Left ventricle myocardium inferior (tissue), 1 donor: ENCODE results near the gene COA5. TPM values are rescaled to one million over a fixed set of nuclear protein-coding genes. Genes with fewer than 3 reads are reported as not detected.

Source experiments
- DNase-seq: peaks from one replicate; pipeline ENCODE4 v3.0.0-alpha.2; 2020
- H3K27ac ChIP-seq: fragments of 200-600 bp; replicated peaks from 2 replicates; pipeline ENCODE4 v1.8.0; 2021
- H3K27me3 ChIP-seq: fragments of 200-600 bp; 2 replicates; pipeline ENCODE4 v1.8.0; 2021; ENCODE audit warnings: low read depth
- H3K36me3 ChIP-seq: fragments of 200-600 bp; 2 replicates; pipeline ENCODE4 v1.8.0; 2021
- H3K4me1 ChIP-seq: fragments of 200-600 bp; 2 replicates; pipeline ENCODE4 v1.8.0; 2021
- H3K4me3 ChIP-seq: fragments of 200-600 bp; 2 replicates; pipeline ENCODE4 v1.8.0; 2021; ENCODE audit warnings: mild to moderate bottlenecking, moderate library complexity
- H3K9me3 ChIP-seq: fragments of 200-600 bp; replicated peaks from 2 replicates; pipeline ENCODE4 v1.8.0; 2021
- CTCF ChIP-seq: fragments of 200-600 bp; IDR thresholded peaks from 2 replicates; pipeline ENCODE4 v1.8.0; 2021; ENCODE audit warnings: antibody characterized with exemption, mild to moderate bottlenecking, borderline replicate concordance
- intact Hi-C: fragments of 100-400 bp; cut with micrococcal nuclease; formaldehyde crosslinking; loops from one replicate; pipeline ENCODE4 v1.11.0; 2022
- total RNA-seq: library from RNA; stranded (reverse); fragmentation: NEBNext Ultra II Directional; extraction: Animal tissue kit (Norgen Biotek cat#: 25700); gene quantifications from one replicate; pipeline ENCODE4 v1.2.1, GENCODE V29; 2021
- donor health status: DM: no; HTN: yes; CAD: no; lungs with severe emphysema.

Gene COA5
- total RNA-seq, 1 donor from 2014 or later = 33.3 TPM

- no peak overlapping the region for H3K27ac ChIP-seq
- intact Hi-C loops = no loop called here
- H3K4me3 ChIP-seq = no peak overlapping the region
- H3K4me1 ChIP-seq = no peaks in the 10 kb centered on the region
- H3K36me3 ChIP-seq = peaks cover 79% of the 10 kb centered on the region
- H3K27me3 ChIP-seq = no peaks in the 10 kb centered on the region
- no peaks in the 10 kb centered on the region for H3K9me3 ChIP-seq
- no peak for TF ChIP-seq CTCF
- DNase-seq = no peak
Observed at GRCh38 chr2:98571121-98571701, 37.1 kb downstream of the COA5 start.

- H3K36me3 ChIP-seq = peaks cover 82% of the 10 kb centered on the region
- intact Hi-C loops = no loop called here
- DNase-seq = no peak
- TF ChIP-seq CTCF = no peak
- no peak overlapping the region for H3K27ac ChIP-seq
- no peak overlapping the region for H3K4me3 ChIP-seq
- H3K4me1 ChIP-seq = peaks cover 8% of the 10 kb centered on the region
- no peaks in the 10 kb centered on the region for H3K9me3 ChIP-seq
- H3K27me3 ChIP-seq = no peaks in the 10 kb centered on the region
Observed at GRCh38 chr2:98570356-98570755, 38.0 kb downstream of the COA5 start.

GRCh38 chr2:98569915-98570314, 38.4 kb downstream of the COA5 start:
- DNase-seq = no peak
- Histone ChIP-seq H3K9me3 (no peaks in the 10 kb centered on the region), H3K4me1 (peaks cover 13% of the 10 kb centered on the region), H3K27ac (no peak overlapping the region), H3K36me3 (peaks cover 85% of the 10 kb centered on the region), H3K27me3 (no peaks in the 10 kb centered on the region), H3K4me3 (no peak overlapping the region)
- no peak for TF ChIP-seq CTCF
- intact Hi-C loops = no loop called here

- Histone ChIP-seq H3K27me3 (no peaks in the 10 kb centered on the region), H3K4me3 (no peak overlapping the region), H3K4me1 (peaks cover 19% of the 10 kb centered on the region), H3K36me3 (peaks cover 83% of the 10 kb centered on the region), H3K9me3 (no peaks in the 10 kb centered on the region), H3K27ac (no peak overlapping the region)
- peak; percentile 36 for DNase-seq
- intact Hi-C loops = no loop called here
- peak; percentile 82 for TF ChIP-seq CTCF
Observed at GRCh38 chr2:98569197-98569793, 39.0 kb downstream of the COA5 start.

- intact Hi-C loops = no loop called here
- no peak for TF ChIP-seq CTCF
- H3K4me3 ChIP-seq = no peak overlapping the region
- DNase-seq = no peak
- H3K9me3 ChIP-seq = no peaks in the 10 kb centered on the region
- no peak overlapping the region for H3K27ac ChIP-seq
- H3K27me3 ChIP-seq = no peaks in the 10 kb centered on the region
- H3K4me1 ChIP-seq = peaks cover 28% of the 10 kb centered on the region
- peaks cover 80% of the 10 kb centered on the region for H3K36me3 ChIP-seq
Observed at GRCh38 chr2:98568161-98568956, 40.0 kb downstream of the COA5 start.
